Esophagus squamous epithelium (tissue), 5 donors: ENCODE data around the gene SDC4. TPM values are rescaled to one million over a fixed set of nuclear protein-coding genes. Genes with fewer than 3 reads are reported as not detected.
A peak's percentile ranks its signal among the peaks of the same experiment; 100 is the strongest.

Experiments
- DNase-seq: peaks from one replicate; lab custom pipeline; 2025; lab: John Stamatoyannopoulos, UW
- H3K27ac ChIP-seq, 4 donors: fragments of 200-600 bp; sonication (generic); one replicate each; pipeline ENCODE4 v1.5.1; 2016 to 2019; ENCODE audit warnings: mild to moderate bottlenecking in 1 of 4
- H3K27me3 ChIP-seq, 4 donors: fragments of 200-600 bp; sonication (generic); 1 replicate in 3 of 4; 2 replicates in 1 of 4; pipeline versions ENCODE4 v1.5.1 to v1.6.0; 2017 to 2021; ENCODE audit warnings: antibody characterized with exemption in 1 of 4
- H3K36me3 ChIP-seq, 3 donors: fragments of 200-600 bp; sonication (generic); one replicate each; pipeline ENCODE4 v1.5.1; 2016 to 2019
- H3K4me1 ChIP-seq, 3 donors: fragments of 200-600 bp; sonication (generic); one replicate each; pipeline ENCODE4 v1.5.1; 2017 to 2019
- H3K4me3 ChIP-seq, 4 donors: fragments of 200-600 bp; sonication (generic); 1 replicate in 3 of 4; 2 replicates in 1 of 4; pipeline ENCODE4 v1.5.1; 2016 to 2019; ENCODE audit warnings: mild to moderate bottlenecking in 2 of 4, moderate library complexity in 1 of 4
- H3K9me3 ChIP-seq, 3 donors: fragments of 200-600 bp; sonication (generic); one replicate each; pipeline ENCODE4 v1.5.1; 2016 to 2019
- POLR2A ChIP-seq, 4 donors: fragments of 450-650 bp; IDR thresholded peaks; one replicate each; pipeline ENCODE4 v1.6.1; 2017; ENCODE audit warnings: antibody characterized with exemption in 4 of 4, mild to moderate bottlenecking in 4 of 4, moderate library complexity in 3 of 4
- WGBS, 2 donors: methylation state at CpG; one replicate each; pipeline ENCODE4 v1.1.5; 2018; 5-methylcytosine and 5-hydroxymethylcytosine counted together
- intact Hi-C: fragments of 100-400 bp; cut with DNase I; formaldehyde crosslinking; loops from one replicate; pipeline ENCODE4 v1.15.0; 2022
- total RNA-seq, 4 donors: library from RNA; depleted of rRNA; stranded (reverse); fragments of >200 nt; gene quantifications; one replicate each; pipeline ENCODE4 v1.1.0, GENCODE V29; 2016
- TF ChIP-seq, protein P1 (sequence below), 6 experiments: fragments of 450-650 bp in 4 of 6; fragments of 200-600 bp in 2 of 6; sonication (generic) in 2 of 6; IDR thresholded peaks; one replicate each; pipeline ENCODE4 v1.5.1; 2016 to 2019; ENCODE audit warnings: antibody characterized with exemption in 6 of 6, mild to moderate bottlenecking in 4 of 6, moderate library complexity in 4 of 6
- donor health status: DM: yes; HTN: yes; CAD: no.

The SDC4 gene
- total RNA-seq, 4 donors from 2014 or later = 88.1 to 174 (median 120) TPM

DNA sequence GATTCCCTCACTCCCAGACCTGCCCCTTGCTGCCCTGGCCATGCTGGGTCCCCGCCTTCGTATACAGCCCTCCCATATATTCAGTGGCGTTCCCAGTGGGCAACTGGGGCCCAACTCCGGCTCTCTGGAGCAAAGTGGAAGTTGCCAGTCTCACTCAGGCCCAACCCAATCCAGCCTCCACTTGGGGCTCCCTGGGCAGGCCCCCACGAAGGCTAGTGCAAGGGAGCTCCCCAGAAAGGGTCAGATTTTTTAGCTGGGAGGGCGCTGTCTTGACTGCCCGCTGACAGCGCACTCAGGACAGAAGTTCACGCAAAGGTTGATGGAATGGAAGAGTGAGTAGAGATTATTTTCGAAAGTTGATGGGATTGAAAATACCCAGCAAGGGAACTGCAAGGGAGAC, 24.0 kb upstream of the SDC4 start:
- no peaks in the 10 kb centered on the region for H3K9me3 ChIP-seq
- H3K4me1 ChIP-seq = peaks cover 8 to 37% (median 13%) of the 10 kb centered on the region in 3 donors
- no peak for DNase-seq
- TF ChIP-seq, protein P1, sequence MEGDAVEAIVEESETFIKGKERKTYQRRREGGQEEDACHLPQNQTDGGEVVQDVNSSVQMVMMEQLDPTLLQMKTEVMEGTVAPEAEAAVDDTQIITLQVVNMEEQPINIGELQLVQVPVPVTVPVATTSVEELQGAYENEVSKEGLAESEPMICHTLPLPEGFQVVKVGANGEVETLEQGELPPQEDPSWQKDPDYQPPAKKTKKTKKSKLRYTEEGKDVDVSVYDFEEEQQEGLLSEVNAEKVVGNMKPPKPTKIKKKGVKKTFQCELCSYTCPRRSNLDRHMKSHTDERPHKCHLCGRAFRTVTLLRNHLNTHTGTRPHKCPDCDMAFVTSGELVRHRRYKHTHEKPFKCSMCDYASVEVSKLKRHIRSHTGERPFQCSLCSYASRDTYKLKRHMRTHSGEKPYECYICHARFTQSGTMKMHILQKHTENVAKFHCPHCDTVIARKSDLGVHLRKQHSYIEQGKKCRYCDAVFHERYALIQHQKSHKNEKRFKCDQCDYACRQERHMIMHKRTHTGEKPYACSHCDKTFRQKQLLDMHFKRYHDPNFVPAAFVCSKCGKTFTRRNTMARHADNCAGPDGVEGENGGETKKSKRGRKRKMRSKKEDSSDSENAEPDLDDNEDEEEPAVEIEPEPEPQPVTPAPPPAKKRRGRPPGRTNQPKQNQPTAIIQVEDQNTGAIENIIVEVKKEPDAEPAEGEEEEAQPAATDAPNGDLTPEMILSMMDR (IDR thresholded peaks at IDR 0.05) = no peak
- TF ChIP-seq POLR2A (IDR thresholded peaks at IDR 0.05) = no peak
- peak overlapping the region in 3 of 4 donors; percentile 36 to 77 (median 69) for H3K27ac ChIP-seq
- peak overlapping the region in 1 of 4 donors; percentile 65 for H3K4me3 ChIP-seq
- H3K27me3 ChIP-seq = no peaks in the 10 kb centered on the region
- H3K36me3 ChIP-seq = peaks cover 5 to 41% (median 7%) of the 10 kb centered on the region in 3 donors
- WGBS, 2 donors = 85 to 92% methylated on average over 4 to 7 of the region's 10 CpGs
- intact Hi-C loops = no loop called here

DNA sequence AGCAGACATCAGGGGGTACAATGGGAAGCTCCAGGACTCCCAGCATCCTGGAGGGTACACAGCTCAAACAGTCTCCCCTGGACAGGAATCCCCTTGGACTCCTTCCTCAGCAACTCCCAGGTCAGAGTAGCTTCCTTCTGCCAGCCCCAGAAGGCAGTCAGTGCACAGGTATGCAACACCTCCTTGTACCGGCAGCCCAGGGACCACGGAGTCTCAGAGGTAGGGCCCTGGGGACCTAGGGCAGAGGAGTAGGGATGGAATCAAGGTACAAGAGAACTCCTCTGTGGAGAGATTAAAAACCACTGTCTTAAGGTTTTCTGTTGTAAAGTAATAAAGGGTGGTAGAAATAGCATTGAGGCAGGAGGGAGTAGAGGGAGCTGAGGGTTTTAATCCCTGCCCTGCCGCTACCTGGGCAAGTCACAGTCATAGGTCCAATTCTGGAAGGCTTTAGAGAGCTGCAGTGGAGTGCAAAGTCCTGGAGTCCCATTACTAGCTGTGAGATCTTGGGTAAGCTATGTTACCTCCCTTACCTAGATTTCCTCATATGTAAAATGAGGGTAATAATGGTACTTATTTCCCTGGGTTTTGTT, 22.4 kb upstream of the SDC4 start:
- intact Hi-C loops = no loop called here
- Histone ChIP-seq H3K27ac (no peak overlapping the region), H3K4me3 (no peak overlapping the region), H3K9me3 (no peaks in the 10 kb centered on the region), H3K27me3 (no peaks in the 10 kb centered on the region), H3K36me3 (peaks cover 5 to 55% (median 16%) of the 10 kb centered on the region in 3 donors), H3K4me1 (peaks cover 8 to 44% (median 14%) of the 10 kb centered on the region in 3 donors)
- DNase-seq = no peak
- TF ChIP-seq, protein P1 (IDR thresholded peaks at IDR 0.05) = no peak
- TF ChIP-seq POLR2A (IDR thresholded peaks at IDR 0.05) = no peak
- 75 to 80% methylated on average over 2 of the region's 3 CpGs for WGBS, 2 donors

DNA sequence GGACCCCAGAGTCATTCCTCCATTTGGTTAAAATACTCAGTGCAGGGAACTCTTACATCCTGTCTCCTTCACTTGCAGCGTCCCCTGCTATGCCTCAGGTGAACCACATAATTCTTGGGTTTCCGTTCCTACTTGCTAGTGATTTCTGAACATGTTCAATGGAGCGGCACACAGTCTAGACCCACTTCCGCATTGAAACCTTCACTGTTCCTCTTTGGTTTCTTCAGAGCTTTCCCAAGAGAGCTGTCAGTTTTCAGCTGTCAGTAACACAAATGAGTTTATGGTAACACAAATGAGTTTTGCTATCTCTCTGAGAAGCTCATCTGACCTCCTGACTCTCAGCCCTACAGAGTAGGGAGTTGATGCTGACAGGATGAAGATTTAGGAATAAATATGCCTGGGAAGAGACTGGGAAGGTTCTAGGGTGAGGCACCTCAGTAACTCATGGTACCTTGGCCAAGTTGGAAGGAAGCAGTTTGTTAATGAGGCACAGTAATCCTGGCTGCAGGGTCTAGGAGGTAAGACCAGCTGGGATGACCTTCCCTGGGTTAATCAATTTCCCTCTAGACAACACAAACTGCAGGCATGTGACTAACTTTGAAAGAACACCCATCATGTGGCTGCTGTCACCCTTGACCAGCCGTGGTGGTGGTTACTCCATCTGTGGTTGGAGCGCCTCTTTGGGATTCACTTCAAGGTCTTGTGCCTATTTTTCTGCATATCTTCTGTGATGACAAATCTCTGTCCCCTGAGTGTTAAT, 20.2 kb upstream of the SDC4 start:
- 69 to 72% methylated on average over 6 of the region's 6 CpGs for WGBS, 2 donors
- intact Hi-C loops = no loop called here
- TF ChIP-seq POLR2A (IDR thresholded peaks at IDR 0.05) = no peak
- TF ChIP-seq, protein P1 (IDR thresholded peaks at IDR 0.05) = no peak
- no peaks in the 10 kb centered on the region for H3K9me3 ChIP-seq
- peak overlapping the region in 2 of 4 donors; percentile 22 to 44 for H3K27ac ChIP-seq
- H3K27me3 ChIP-seq = no peaks in the 10 kb centered on the region
- H3K4me1 ChIP-seq = peaks cover 21 to 58% (median 24%) of the 10 kb centered on the region in 3 donors
- no peak overlapping the region for H3K4me3 ChIP-seq
- peaks cover 0 to 55% (median 20%) of the 10 kb centered on the region in 3 donors for H3K36me3 ChIP-seq
- DNase-seq = no peak

DNA sequence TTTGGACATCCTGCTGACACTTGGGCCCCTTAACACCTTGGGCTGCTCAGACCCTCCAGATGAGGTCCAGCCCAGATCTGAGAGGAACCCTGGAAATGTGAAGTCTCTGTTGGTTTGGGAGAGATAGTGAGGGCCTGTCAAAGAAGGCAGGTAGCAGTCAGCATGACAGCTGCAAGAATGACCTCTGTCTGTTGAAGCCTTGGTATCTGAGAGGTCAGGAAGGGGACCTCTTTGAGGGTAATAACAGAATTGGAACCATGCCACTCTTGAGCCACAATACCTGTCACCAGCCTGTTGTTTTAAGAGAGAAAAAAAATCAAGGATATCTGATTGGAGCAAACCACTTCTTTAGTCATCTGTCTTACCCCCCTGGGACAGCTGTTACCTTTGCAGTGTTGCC, 18.9 kb upstream of the SDC4 start:
- intact Hi-C loops = no loop called here
- Histone ChIP-seq H3K36me3 (peaks cover 0 to 55% (median 20%) of the 10 kb centered on the region in 3 donors), H3K4me3 (no peak overlapping the region), H3K27me3 (no peaks in the 10 kb centered on the region), H3K9me3 (no peaks in the 10 kb centered on the region), H3K4me1 (peaks cover 21 to 53% (median 22%) of the 10 kb centered on the region in 3 donors), H3K27ac (peak overlapping the region in 1 of 4 donors; percentile 32)
- no peak for TF ChIP-seq POLR2A (IDR thresholded peaks at IDR 0.05)
- TF ChIP-seq, protein P1 (IDR thresholded peaks at IDR 0.05) = no peak
- DNase-seq = no peak

DNA sequence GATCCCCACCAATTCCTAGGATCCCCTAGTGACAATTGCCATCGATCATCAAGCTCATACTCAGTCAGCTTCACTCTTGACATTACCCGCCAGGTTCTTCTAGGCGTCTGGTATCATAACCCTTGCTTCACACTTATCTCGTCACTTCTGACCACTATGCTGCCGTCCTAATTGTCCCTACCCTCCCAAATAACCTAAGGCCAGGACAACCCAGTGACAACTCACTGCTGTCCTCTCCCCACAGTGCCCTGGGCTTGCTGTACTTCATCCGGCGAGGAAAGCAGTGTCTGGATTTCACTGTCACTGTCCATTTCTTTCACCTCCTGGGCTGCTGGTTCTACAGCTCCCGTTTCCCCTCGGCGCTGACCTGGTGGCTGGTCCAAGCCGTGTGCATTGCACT, 18.4 kb upstream of the SDC4 start:
- DNase-seq = no peak
- peaks cover 21 to 53% (median 23%) of the 10 kb centered on the region in 3 donors for H3K4me1 ChIP-seq
- intact Hi-C loops = no loop called here

More for the DNA sequence above, 18.4 kb upstream of the SDC4 start:
- 91 to 96% methylated on average over 11 of the region's 11 CpGs for WGBS, 2 donors
- Histone ChIP-seq H3K4me3 (no peak overlapping the region), H3K36me3 (peaks cover 0 to 55% (median 20%) of the 10 kb centered on the region in 3 donors), H3K27me3 (no peaks in the 10 kb centered on the region), H3K9me3 (no peaks in the 10 kb centered on the region), H3K27ac (no peak overlapping the region)
- TF ChIP-seq, protein P1 (IDR thresholded peaks at IDR 0.05) = no peak
- TF ChIP-seq POLR2A (IDR thresholded peaks at IDR 0.05) = no peak
